Caco-2 (cell line): ENCODE results near the gene FRMD4A. TPM values are rescaled to one million over a fixed set of nuclear protein-coding genes. Genes with fewer than 3 reads are reported as not detected.

Source experiments
- BruUV-seq: library from RNA; stranded (reverse); fragments of 400-500 nt; replicated peaks from 2 replicates; lab custom pipeline; 2021; lab: Mats Ljungman, UMichigan
- CTCF ChIA-PET: fragments of 300-600 bp; sonication (Branson Sonifier 250); formaldehyde crosslinking; loops from one replicate; lab custom pipeline; 2022; ENCODE audit warnings: antibody characterized with exemption; lab: Charles Lee
- POLR2A ChIA-PET: fragments of 300-600 bp; sonication (Branson Sonifier 250); formaldehyde crosslinking; loops from one replicate; lab custom pipeline; 2022; ENCODE audit warnings: antibody characterized with exemption; lab: Charles Lee
- DNase-seq, 2 experiments: peaks; one replicate each; pipeline versions ENCODE4 v3.0.0 to v3.0.0-alpha.2; 2020 to 2022
- H3K27me3 ChIP-seq: replicated peaks from 2 replicates; pipeline ENCODE4 v1.6.0; 2011; ENCODE audit warnings: low read length; ENCODE audit not compliant: control insufficient read depth, insufficient read depth
- H3K36me3 ChIP-seq: 2 replicates; pipeline ENCODE4 v1.5.1; 2011; ENCODE audit warnings: low read length; ENCODE audit not compliant: control insufficient read depth, insufficient read depth
- H3K4me1 ChIP-seq: fragments of 250-450 bp; sonication (Bioruptor Pico); 2 replicates; pipeline ENCODE4 v1.5.1; 2020; ENCODE audit warnings: mild to moderate bottlenecking
- H3K4me3 ChIP-seq: 2 replicates; pipeline ENCODE4 v1.5.1; 2011; ENCODE audit warnings: low read depth, mild to moderate bottlenecking, control low read depth, low read length
- H3K9me3 ChIP-seq: fragments of 250-450 bp; sonication (Bioruptor Pico); 2 replicates; pipeline ENCODE4 v1.5.1; 2020; ENCODE audit warnings: mild to moderate bottlenecking, moderate library complexity
- H3K27ac Mint-ChIP-seq: one replicate; pipeline ENCODE4 v1.8.0; 2022; ENCODE audit warnings: mixed read lengths; ENCODE audit not compliant: unreplicated experiment
- H3K27me3 Mint-ChIP-seq: one replicate; pipeline ENCODE4 v1.8.0; 2022; ENCODE audit warnings: mixed read lengths; ENCODE audit not compliant: insufficient read depth, unreplicated experiment
- H3K36me3 Mint-ChIP-seq: one replicate; pipeline ENCODE4 v1.8.0; 2022; ENCODE audit warnings: mild to moderate bottlenecking, mixed read lengths; ENCODE audit not compliant: insufficient read depth, unreplicated experiment
- H3K4me1 Mint-ChIP-seq: one replicate; pipeline ENCODE4 v1.8.0; 2022; ENCODE audit warnings: low read depth, mixed read lengths; ENCODE audit not compliant: unreplicated experiment
- H3K4me3 Mint-ChIP-seq: one replicate; pipeline ENCODE4 v1.8.0; 2022; ENCODE audit warnings: mild to moderate bottlenecking, moderate library complexity, mixed read lengths; ENCODE audit not compliant: unreplicated experiment
- H3K9me3 Mint-ChIP-seq: one replicate; pipeline ENCODE4 v1.8.0; 2022; ENCODE audit warnings: mixed read lengths; ENCODE audit not compliant: unreplicated experiment
- intact Hi-C: fragments of 100-400 bp; cut with micrococcal nuclease; formaldehyde crosslinking; loops from one replicate; pipeline ENCODE4 v1.10.0; 2022; ENCODE audit not compliant: unreplicated experiment
- total RNA-seq: library from RNA; stranded (reverse); gene quantifications from 2 replicates; pipeline ENCODE4 v1.2.3, GENCODE V29; 2022
- TF ChIP-seq, protein P1 (sequence below), 2 experiments: fragments of 200-600 bp in 1 of 2; IDR thresholded peaks; 1 replicate in 1 of 2; 2 replicates in 1 of 2; pipeline versions ENCODE4 v1.5.1 to v1.8.0; 2011 to 2022; ENCODE audit warnings: antibody characterized with exemption in 1 of 2, control low read depth in 1 of 2, inconsistent platforms in 1 of 2, low read depth in 1 of 2, low read length in 1 of 2, mild to moderate bottlenecking in 1 of 2, moderate library complexity in 1 of 2; ENCODE audit not compliant: insufficient read depth in 1 of 2, severe bottlenecking in 1 of 2, unreplicated experiment in 1 of 2

The FRMD4A gene
- total RNA-seq, 1 experiment from 2014 or later = 52.1 TPM

DNA sequence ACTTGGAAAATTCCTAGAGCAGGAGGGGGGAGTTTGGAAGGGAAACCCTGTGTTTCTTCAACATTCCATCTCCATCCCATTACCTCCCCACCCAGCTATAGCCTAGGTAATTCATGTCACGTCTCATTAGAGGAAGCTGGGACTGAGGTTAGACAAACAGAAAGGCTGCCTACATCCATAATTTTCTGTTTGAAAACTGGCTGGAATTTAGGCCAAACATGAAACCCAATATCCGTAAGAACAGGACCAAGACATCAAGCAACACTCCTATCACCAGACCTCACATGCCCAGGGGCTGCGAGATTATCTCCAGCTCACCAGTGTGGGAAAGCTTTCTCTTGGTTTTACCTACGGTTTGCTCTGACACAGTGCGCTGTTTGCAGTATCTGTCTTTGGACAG is 316.3 kb downstream of the FRMD4A start:
- Mint-ChIP-seq H3K27ac (no peak overlapping the region), H3K9me3 (peaks cover 10% of the 10 kb centered on the region), H3K27me3 (peaks cover 24% of the 10 kb centered on the region), H3K4me1 (no peaks in the 10 kb centered on the region), H3K4me3 (no peak overlapping the region), H3K36me3 (no peaks in the 10 kb centered on the region)
- Histone ChIP-seq H3K9me3 (no peaks in the 10 kb centered on the region), H3K4me3 (no peak overlapping the region), H3K36me3 (no peaks in the 10 kb centered on the region), H3K4me1 (no peaks in the 10 kb centered on the region), H3K27me3 (no peaks in the 10 kb centered on the region)
- intact Hi-C loops = no loop called here
- POLR2A ChIA-PET = no interaction called here
- BruUV-seq = no TSS peak
- no peak for DNase-seq
- TF ChIP-seq, protein P1, sequence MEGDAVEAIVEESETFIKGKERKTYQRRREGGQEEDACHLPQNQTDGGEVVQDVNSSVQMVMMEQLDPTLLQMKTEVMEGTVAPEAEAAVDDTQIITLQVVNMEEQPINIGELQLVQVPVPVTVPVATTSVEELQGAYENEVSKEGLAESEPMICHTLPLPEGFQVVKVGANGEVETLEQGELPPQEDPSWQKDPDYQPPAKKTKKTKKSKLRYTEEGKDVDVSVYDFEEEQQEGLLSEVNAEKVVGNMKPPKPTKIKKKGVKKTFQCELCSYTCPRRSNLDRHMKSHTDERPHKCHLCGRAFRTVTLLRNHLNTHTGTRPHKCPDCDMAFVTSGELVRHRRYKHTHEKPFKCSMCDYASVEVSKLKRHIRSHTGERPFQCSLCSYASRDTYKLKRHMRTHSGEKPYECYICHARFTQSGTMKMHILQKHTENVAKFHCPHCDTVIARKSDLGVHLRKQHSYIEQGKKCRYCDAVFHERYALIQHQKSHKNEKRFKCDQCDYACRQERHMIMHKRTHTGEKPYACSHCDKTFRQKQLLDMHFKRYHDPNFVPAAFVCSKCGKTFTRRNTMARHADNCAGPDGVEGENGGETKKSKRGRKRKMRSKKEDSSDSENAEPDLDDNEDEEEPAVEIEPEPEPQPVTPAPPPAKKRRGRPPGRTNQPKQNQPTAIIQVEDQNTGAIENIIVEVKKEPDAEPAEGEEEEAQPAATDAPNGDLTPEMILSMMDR (IDR thresholded peaks at IDR 0.05; ENCODE audit: insufficient read depth in 1 of 2, low read depth in 1 of 2, low read length in 1 of 2, severe bottlenecking in 1 of 2, unreplicated experiment in 1 of 2) = no peak
- CTCF ChIA-PET = no interaction called here

DNA sequence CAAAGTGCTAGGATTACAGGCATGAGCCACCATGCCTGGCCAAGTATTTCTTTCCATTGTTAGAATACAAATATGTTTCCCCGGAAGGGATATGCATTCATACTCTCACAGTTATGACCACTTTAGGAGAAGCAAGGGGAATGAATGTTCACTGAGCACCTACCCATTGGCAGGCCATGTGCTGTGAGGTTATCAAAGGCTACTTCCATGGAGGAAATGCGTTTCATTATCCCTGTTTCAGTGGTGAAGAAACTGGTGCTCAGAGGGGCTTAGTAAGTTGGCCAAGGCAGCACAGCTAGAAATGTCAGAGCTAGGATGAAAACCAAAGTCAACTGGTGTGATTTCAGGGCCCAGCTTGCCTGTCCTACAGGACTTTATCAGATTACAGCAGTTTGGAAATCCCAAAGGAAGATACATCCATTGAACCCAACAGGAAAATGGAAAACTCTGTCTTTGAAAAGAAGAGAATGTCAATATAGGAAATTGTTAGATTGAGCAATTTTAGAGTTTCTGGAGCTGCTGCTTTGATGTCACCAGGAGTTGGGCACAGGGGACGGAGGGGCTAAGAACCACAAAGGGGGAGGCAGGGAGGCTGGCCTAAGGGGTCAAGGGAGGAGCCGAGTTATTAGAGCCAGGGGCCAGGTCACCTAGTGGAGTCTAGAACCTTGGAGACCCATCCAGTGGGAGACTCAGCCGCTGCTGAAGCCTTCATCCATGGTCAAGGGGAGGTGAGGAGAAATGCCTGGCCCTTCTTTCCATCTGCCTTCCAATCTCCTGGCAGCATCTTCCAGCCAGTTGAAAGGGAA is 319.8 kb downstream of the FRMD4A start:
- DNase-seq = no peak
- POLR2A ChIA-PET = no interaction called here

DNA sequence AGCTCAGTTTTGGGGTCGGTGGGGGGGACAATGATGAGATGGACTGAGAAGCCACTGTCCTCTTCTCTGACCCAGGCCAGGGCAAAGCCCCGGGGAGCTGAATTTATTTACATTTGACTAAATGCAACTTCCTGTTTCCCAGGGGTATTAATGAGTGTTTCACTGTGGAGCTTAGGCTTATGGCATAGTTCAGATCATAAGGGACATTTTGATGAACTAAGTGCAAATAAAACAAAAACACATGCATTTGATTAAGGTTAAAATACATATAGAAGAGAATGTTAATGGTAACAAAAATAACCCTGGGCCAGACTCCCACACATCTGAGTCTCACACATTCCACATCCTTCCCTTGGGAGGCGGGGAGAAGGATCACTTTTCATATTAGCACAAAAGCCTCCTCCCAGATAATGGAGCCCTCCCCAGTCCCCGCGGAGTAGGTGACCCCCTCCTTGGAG is 320.6 kb downstream of the FRMD4A start:
- TF ChIP-seq, protein P1 (IDR thresholded peaks at IDR 0.05; ENCODE audit: insufficient read depth in 1 of 2, low read depth in 1 of 2, low read length in 1 of 2, severe bottlenecking in 1 of 2, unreplicated experiment in 1 of 2) = no peak
- H3K36me3 Mint-ChIP-seq = no peaks in the 10 kb centered on the region
- Histone ChIP-seq H3K36me3 (no peaks in the 10 kb centered on the region), H3K4me1 (no peaks in the 10 kb centered on the region), H3K9me3 (no peaks in the 10 kb centered on the region), H3K4me3 (no peak overlapping the region), H3K27me3 (no peaks in the 10 kb centered on the region)
- no peak overlapping the region for H3K27ac Mint-ChIP-seq
- CTCF ChIA-PET = no interaction called here
- no peaks in the 10 kb centered on the region for H3K9me3 Mint-ChIP-seq
- H3K27me3 Mint-ChIP-seq = peaks cover 25% of the 10 kb centered on the region
- H3K4me1 Mint-ChIP-seq = no peaks in the 10 kb centered on the region
- POLR2A ChIA-PET = no interaction called here
- intact Hi-C loops = no loop called here
- no peak overlapping the region for H3K4me3 Mint-ChIP-seq
- no TSS peak for BruUV-seq
- no peak for DNase-seq

More for the DNA sequence above, 319.8 kb downstream of the FRMD4A start:
- Histone ChIP-seq H3K4me1 (no peaks in the 10 kb centered on the region), H3K4me3 (no peak overlapping the region), H3K9me3 (no peaks in the 10 kb centered on the region), H3K27me3 (no peaks in the 10 kb centered on the region), H3K36me3 (no peaks in the 10 kb centered on the region)
- no peak overlapping the region for H3K27ac Mint-ChIP-seq
- intact Hi-C loops = no loop called here
- no peaks in the 10 kb centered on the region for H3K4me1 Mint-ChIP-seq
- H3K36me3 Mint-ChIP-seq = no peaks in the 10 kb centered on the region
- H3K4me3 Mint-ChIP-seq = no peak overlapping the region
- H3K9me3 Mint-ChIP-seq = no peaks in the 10 kb centered on the region
- CTCF ChIA-PET = no interaction called here
- TF ChIP-seq, protein P1 (IDR thresholded peaks at IDR 0.05; ENCODE audit: insufficient read depth in 1 of 2, low read depth in 1 of 2, low read length in 1 of 2, severe bottlenecking in 1 of 2, unreplicated experiment in 1 of 2) = no peak
- no TSS peak for BruUV-seq
- peaks cover 26% of the 10 kb centered on the region for H3K27me3 Mint-ChIP-seq
